Measurements from ENCODE around the gene TMTC2.

TMTC2 gene

DNA sequence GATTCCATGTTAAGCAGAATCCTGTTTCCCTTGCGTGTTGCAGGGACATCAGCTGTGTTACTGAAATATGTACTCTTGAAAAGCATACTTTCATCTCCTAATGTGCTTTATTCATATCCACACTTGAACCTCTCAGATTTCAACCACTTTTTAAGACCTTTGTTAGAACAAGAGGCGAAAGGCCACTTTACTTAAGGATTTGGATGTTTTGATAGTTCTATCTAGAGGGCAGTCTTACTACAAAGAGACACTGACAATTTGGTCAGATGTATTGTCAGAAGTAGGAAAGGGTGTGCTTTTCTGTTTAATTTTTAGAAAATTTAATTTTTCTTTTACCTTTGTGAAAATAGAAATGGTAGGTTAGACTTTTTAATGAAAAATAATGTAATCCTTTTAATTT, 267.9 kb downstream of the TMTC2 start:
- Histone ChIP-seq H3K27ac (no peak overlapping the region), H3K4me3 (no peak overlapping the region)
- TF ChIP-seq, protein P1, sequence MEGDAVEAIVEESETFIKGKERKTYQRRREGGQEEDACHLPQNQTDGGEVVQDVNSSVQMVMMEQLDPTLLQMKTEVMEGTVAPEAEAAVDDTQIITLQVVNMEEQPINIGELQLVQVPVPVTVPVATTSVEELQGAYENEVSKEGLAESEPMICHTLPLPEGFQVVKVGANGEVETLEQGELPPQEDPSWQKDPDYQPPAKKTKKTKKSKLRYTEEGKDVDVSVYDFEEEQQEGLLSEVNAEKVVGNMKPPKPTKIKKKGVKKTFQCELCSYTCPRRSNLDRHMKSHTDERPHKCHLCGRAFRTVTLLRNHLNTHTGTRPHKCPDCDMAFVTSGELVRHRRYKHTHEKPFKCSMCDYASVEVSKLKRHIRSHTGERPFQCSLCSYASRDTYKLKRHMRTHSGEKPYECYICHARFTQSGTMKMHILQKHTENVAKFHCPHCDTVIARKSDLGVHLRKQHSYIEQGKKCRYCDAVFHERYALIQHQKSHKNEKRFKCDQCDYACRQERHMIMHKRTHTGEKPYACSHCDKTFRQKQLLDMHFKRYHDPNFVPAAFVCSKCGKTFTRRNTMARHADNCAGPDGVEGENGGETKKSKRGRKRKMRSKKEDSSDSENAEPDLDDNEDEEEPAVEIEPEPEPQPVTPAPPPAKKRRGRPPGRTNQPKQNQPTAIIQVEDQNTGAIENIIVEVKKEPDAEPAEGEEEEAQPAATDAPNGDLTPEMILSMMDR (IDR thresholded peaks at IDR 0.05): no peak
- no peak for DNase-seq (ENCODE audit: low spot score)

DNA sequence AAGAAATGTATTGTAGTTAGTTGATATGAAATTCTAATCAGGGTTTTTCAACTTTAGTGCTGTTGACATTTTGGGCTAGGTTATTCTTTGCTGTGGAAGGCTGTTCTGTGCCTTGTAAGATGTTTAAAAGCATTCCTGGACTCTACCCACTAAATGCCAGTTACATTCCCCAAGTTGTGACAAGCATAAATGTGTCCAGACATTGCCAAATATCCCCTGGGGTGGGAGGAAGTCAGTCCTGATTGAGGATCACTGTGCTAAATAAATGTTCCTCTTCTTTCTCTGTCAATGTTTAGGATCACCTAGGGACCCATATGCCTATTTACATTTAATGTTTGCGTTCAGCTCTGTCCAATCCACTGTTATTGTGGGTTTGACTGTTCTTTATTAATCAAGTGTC, 268.3 kb downstream of the TMTC2 start:
- TF ChIP-seq, protein P1 (IDR thresholded peaks at IDR 0.05): no peak

DNA sequence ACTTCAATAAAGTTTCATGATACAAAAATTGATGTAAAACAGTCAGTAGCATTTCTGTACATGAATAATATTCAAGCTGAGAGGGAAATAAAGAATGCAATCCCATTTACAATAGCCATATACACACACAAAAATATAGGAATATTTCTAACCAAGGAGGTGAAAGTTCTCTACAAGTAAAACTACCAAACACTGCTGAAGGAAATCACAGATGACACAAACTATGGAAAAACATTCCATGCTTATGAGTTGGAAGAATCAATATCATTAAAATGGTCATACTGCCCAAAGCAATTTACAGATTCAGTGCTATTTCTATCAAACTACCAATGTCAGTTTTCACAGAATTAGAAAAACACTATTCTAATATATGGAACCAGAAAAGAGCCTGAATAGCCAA, 272.3 kb downstream of the TMTC2 start:
- TF ChIP-seq, protein P1 (IDR thresholded peaks at IDR 0.05): no peak
- DNase-seq (ENCODE audit: low spot score): no peak
- Histone ChIP-seq H3K4me3 (no peak overlapping the region), H3K27ac (no peak overlapping the region)

More for the DNA sequence above, 268.3 kb downstream of the TMTC2 start:
- no peak for DNase-seq (ENCODE audit: low spot score)
- Histone ChIP-seq H3K4me3 (no peak overlapping the region), H3K27ac (no peak overlapping the region)

DNA sequence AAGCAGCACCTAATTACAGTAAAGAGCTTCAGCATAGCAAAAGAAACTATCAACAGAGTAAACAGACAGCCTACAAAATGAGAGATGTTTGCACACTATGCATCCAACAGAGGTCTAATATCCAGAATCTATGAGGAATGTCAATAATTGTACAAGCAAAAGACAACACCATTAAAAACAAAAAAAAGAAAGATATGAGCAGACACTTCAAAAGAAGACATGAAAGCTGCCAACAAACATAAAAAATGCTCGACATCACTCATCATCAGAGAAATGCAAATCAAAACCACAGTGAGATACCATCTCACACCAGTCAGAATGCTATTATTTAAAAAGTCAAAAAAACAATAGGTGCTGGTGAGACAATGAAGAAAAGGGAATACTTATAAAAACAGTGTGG, 273.1 kb downstream of the TMTC2 start:
- H3K4me3 ChIP-seq: no peak overlapping the region
- H3K27ac ChIP-seq: no peak overlapping the region
- DNase-seq (ENCODE audit: low spot score): no peak
- TF ChIP-seq, protein P1 (IDR thresholded peaks at IDR 0.05): no peak

DNA sequence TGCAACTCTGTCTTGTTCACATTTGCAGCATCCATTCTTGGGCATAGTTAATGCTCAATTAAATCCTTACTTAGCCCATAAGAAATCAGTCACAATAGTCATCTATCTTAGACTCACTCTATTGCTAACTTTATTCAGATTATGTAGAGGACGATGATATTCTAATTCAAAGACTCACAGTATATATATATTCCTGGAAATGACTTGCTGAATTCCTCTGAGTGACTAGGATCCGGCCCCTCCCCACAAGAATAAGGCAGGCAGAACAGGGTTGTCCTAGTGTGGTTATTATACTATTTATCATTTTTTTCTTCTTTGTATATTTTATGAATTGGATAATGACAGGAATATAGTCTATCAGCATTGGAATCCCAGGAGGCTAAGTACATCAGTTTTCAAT, 275.1 kb downstream of the TMTC2 start:
- DNase-seq (ENCODE audit: low spot score): no peak
- TF ChIP-seq, protein P1 (IDR thresholded peaks at IDR 0.05): no peak
- Histone ChIP-seq H3K27ac (no peak overlapping the region), H3K4me3 (no peak overlapping the region)

DNA sequence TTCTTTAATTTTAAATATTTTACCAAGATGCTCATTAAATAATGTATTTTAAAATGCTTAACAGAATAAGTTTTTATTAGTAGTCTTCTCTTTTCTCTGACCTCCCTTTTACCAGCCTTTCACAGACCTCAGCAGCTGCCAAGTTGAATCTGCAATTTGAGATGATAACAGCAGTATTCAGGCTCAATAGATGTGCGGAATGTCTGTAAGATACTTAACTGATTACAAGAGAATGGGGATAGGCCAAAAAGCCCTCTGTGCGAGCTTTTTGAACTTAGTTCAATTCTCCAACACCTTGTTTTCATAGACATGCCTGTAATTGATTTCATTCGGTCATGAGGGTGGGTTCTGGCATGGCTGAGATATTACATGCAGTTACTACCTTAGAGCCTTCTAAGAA, 277.2 kb downstream of the TMTC2 start:
- H3K4me3 ChIP-seq: no peak overlapping the region
- no peak for DNase-seq (ENCODE audit: low spot score)
- TF ChIP-seq, protein P1 (IDR thresholded peaks at IDR 0.05): no peak
- no peak overlapping the region for H3K27ac ChIP-seq

DNA sequence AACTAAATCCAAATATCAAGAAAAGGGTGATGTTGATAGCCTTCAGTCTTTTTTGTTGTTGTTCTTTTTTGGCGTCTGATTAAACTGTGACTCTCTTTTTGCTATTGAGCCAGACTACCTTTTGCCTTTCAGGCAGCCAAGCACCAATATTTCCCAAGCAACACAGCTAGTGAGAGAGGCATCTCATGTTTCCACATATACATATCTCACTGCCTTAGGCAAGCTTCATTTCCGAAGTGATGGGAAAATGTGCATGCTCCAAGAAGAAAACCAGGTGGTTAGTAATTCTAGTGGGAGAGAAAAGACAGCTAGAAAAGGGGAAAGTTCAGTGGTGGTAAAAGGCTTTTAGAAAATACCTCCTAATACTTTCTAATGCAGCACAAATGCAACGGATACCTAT, 277.7 kb downstream of the TMTC2 start:
- TF ChIP-seq, protein P1 (IDR thresholded peaks at IDR 0.05): no peak
- Histone ChIP-seq H3K4me3 (no peak overlapping the region), H3K27ac (no peak overlapping the region)
- DNase-seq (ENCODE audit: low spot score): no peak

All from coronary artery (tissue), 2 donors.